GM19455 (cell line): ENCODE results near the gene QRFP.

ENCODE experiments used
- ATAC-seq: cut with Tn5 transposase; IDR thresholded peaks from one replicate; pipeline ENCODE4 v1.9.1; 2021; ENCODE audit not compliant: unreplicated experiment

Gene QRFP

GRCh38 chr9:130872508-130872907 is 24.1 kb downstream of the QRFP start:
- no peak for ATAC-seq

GRCh38 chr9:130872093-130872492 is 24.5 kb downstream of the QRFP start:
- no peak for ATAC-seq

GRCh38 chr9:130871395-130872062 is 25.1 kb downstream of the QRFP start:
- ATAC-seq = no peak

GRCh38 chr9:130870491-130871381 is 25.9 kb downstream of the QRFP start:
- no peak for ATAC-seq

- ATAC-seq = no peak
Observed at GRCh38 chr9:130869250-130869649, 27.4 kb downstream of the QRFP start.

GRCh38 chr9:130868230-130868629 is 28.4 kb downstream of the QRFP start:
- ATAC-seq = no peak

GRCh38 chr9:130867556-130867955 is 29.1 kb downstream of the QRFP start:
- no peak for ATAC-seq

- no peak for ATAC-seq
Observed at GRCh38 chr9:130866474-130866965, 30.1 kb downstream of the QRFP start.

- no peak for ATAC-seq
Observed at GRCh38 chr9:130865921-130866320, 30.7 kb downstream of the QRFP start.

- no peak for ATAC-seq
Observed at GRCh38 chr9:130864541-130864940, 32.1 kb downstream of the QRFP start.

GRCh38 chr9:130862747-130863146 is 33.9 kb downstream of the QRFP start:
- no peak for ATAC-seq

- no peak for ATAC-seq
Observed at GRCh38 chr9:130862217-130862616, 34.4 kb downstream of the QRFP start.

- no peak for ATAC-seq
Observed at GRCh38 chr9:130861372-130862180, 35.0 kb downstream of the QRFP start.

GRCh38 chr9:130860458-130861316 is 35.9 kb downstream of the QRFP start:
- ATAC-seq = no peak

GRCh38 chr9:130858739-130859705 is 37.6 kb downstream of the QRFP start:
- no peak for ATAC-seq

GRCh38 chr9:130857864-130858738 is 38.5 kb downstream of the QRFP start:
- ATAC-seq = no peak

GRCh38 chr9:130856474-130856873 is 40.1 kb downstream of the QRFP start:
- no peak for ATAC-seq

- no peak for ATAC-seq
Observed at GRCh38 chr9:130854835-130855234, 41.8 kb downstream of the QRFP start.
